ENCODE results near the gene KAT5. TPM values are rescaled to one million over a fixed set of nuclear protein-coding genes. Genes with fewer than 3 reads are reported as not detected.
A peak's percentile ranks its signal among the peaks of the same experiment; 100 is the strongest.

Gene KAT5
- total and polyA plus RNA-seq, 2 of the 13 experiments (the other 11 are each of a cell fraction or from before 2014, with no cell fraction given), result 35.2 to 48.3 TPM

DNA sequence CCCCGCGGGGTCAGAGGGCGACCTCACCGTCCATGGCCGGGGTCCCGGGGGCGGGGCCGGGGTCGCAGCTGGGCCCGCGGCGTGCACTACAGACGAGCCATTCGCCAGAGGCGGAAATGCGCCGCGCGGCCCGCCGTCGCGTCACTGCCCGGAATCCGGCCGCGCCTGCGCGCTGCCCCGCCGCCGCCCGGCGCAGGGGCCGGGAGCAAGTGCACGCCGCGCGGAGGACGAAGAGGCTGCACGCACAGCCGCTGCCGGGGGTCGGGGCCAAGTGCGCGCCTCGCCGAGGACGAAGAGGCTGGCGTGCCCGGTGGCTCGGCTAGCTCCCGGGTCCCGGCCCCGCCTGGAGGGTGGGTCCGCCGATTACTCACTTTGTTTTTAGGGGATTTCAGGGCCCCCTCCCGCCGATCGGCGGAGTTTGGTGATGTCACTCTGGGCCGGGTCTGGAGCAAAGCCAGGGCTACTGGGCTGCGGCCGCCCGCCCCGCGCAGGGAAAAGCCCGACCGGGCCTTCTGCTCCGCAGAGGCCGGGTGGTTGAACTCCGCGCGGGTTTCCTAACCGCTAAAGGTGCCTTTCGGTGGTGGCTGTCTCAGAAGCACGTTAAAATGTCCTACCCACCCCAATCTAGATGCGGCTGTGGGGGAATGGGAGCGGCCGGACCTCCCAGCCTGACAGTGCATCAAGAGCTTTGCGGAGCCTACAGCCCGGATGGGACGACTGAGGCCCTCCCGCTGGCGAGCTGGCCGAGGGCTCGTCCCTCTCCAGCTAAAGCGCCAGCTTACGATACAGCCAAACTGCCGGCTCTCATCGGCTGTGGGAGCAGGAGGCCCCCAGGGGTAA lies 49.0 kb upstream of the KAT5 start, which contains the start of gene RELA (continued):
- TF ChIP-seq, protein P1, sequence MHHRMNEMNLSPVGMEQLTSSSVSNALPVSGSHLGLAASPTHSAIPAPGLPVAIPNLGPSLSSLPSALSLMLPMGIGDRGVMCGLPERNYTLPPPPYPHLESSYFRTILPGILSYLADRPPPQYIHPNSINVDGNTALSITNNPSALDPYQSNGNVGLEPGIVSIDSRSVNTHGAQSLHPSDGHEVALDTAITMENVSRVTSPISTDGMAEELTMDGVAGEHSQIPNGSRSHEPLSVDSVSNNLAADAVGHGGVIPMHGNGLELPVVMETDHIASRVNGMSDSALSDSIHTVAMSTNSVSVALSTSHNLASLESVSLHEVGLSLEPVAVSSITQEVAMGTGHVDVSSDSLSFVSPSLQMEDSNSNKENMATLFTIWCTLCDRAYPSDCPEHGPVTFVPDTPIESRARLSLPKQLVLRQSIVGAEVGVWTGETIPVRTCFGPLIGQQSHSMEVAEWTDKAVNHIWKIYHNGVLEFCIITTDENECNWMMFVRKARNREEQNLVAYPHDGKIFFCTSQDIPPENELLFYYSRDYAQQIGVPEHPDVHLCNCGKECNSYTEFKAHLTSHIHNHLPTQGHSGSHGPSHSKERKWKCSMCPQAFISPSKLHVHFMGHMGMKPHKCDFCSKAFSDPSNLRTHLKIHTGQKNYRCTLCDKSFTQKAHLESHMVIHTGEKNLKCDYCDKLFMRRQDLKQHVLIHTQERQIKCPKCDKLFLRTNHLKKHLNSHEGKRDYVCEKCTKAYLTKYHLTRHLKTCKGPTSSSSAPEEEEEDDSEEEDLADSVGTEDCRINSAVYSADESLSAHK (CRISPR knock-in tag; IDR thresholded peaks at IDR 0.05; ENCODE audit: borderline replicate concordance), result no peak
- TF ChIP-seq ZNF558 (CRISPR knock-in tag; IDR thresholded peaks at IDR 0.05; ENCODE audit: borderline replicate concordance) (no peak; the same call in 1 of the 2 replicates), PAXIP1 (CRISPR knock-in tag; conservative IDR thresholded peaks at IDR 0.05) (peak; percentile 50), ZNF644 (CRISPR knock-in tag; IDR thresholded peaks at IDR 0.05; ENCODE audit: low read depth) (no peak), NFATC3 (CRISPR knock-in tag; IDR thresholded peaks at IDR 0.05) (peak; percentile 79; the same call in 1 of the 2 replicates), ZNF7 (CRISPR knock-in tag; IDR thresholded peaks at IDR 0.05) (no peak), PCBP2 (optimal IDR thresholded peaks at IDR 0.05; ENCODE audit: low read depth, low read length, poor library complexity, severe bottlenecking) (no peak), TFE3 (CRISPR knock-in tag; IDR thresholded peaks at IDR 0.05) (0 out of 2 replicates have a peak, but pooled peaks have one; percentile 12), MXI1 (IDR thresholded peaks at IDR 0.05; ENCODE audit: borderline replicate concordance, low read depth, low read length) (peak; percentile 82; the same call in 1 of the 3 replicates), FOXO4 (CRISPR knock-in tag; conservative IDR thresholded peaks at IDR 0.05) (no peak), HNRNPUL1 (IDR thresholded peaks at IDR 0.05; ENCODE audit: low read depth, low read length) (no peak; the same call in 1 of the 2 replicates), ZMYM2 (CRISPR knock-in tag; IDR thresholded peaks at IDR 0.05) (no peak), PHB2 (IDR thresholded peaks at IDR 0.05; ENCODE audit: partially characterized antibody) (no peak)
- TF ChIP-seq, protein P2, sequence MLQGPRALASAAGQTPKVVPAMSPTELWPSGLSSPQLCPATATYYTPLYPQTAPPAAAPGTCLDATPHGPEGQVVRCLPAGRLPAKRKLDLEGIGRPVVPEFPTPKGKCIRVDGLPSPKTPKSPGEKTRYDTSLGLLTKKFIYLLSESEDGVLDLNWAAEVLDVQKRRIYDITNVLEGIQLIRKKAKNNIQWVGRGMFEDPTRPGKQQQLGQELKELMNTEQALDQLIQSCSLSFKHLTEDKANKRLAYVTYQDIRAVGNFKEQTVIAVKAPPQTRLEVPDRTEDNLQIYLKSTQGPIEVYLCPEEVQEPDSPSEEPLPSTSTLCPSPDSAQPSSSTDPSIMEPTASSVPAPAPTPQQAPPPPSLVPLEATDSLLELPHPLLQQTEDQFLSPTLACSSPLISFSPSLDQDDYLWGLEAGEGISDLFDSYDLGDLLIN (CRISPR knock-in tag; IDR thresholded peaks at IDR 0.05; ENCODE audit: borderline replicate concordance), result no peak
- TF ChIP-seq, protein P3, sequence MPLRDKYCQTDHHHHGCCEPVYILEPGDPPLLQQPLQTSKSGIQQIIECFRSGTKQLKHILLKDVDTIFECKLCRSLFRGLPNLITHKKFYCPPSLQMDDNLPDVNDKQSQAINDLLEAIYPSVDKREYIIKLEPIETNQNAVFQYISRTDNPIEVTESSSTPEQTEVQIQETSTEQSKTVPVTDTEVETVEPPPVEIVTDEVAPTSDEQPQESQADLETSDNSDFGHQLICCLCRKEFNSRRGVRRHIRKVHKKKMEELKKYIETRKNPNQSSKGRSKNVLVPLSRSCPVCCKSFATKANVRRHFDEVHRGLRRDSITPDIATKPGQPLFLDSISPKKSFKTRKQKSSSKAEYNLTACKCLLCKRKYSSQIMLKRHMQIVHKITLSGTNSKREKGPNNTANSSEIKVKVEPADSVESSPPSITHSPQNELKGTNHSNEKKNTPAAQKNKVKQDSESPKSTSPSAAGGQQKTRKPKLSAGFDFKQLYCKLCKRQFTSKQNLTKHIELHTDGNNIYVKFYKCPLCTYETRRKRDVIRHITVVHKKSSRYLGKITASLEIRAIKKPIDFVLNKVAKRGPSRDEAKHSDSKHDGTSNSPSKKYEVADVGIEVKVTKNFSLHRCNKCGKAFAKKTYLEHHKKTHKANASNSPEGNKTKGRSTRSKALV (CRISPR knock-in tag; IDR thresholded peaks at IDR 0.05), result 0 out of 2 replicates have a peak, but pooled peaks have one; percentile 48
